IgD-negative memory B cell (primary cell): ENCODE results near the gene TNFSF12. TPM values are rescaled to one million over a fixed set of nuclear protein-coding genes. Genes with fewer than 3 reads are reported as not detected.

ENCODE experiments used
- H3K27ac Mint-ChIP-seq, 3 donors: one replicate each; pipeline ENCODE4 v1.8.0; 2020 to 2022; ENCODE audit warnings: mild to moderate bottlenecking in 3 of 3, mixed read lengths in 3 of 3, moderate library complexity in 1 of 3
- H3K27me3 Mint-ChIP-seq: one replicate; pipeline ENCODE4 v1.8.0; 2021; ENCODE audit warnings: mixed read lengths
- H3K36me3 Mint-ChIP-seq: one replicate; pipeline ENCODE4 v1.8.0; 2020; ENCODE audit warnings: mild to moderate bottlenecking, mixed read lengths
- H3K4me1 Mint-ChIP-seq, 3 donors: one replicate each; pipeline ENCODE4 v1.8.0; 2020 to 2022; ENCODE audit warnings: mixed read lengths in 3 of 3, mild to moderate bottlenecking in 1 of 3
- H3K4me3 Mint-ChIP-seq, 4 donors: one replicate each; pipeline ENCODE4 v1.8.0; 2020 to 2022; ENCODE audit warnings: mild to moderate bottlenecking in 4 of 4, mixed read lengths in 4 of 4, moderate library complexity in 3 of 4
- H3K9me3 Mint-ChIP-seq, 3 donors: one replicate each; pipeline ENCODE4 v1.8.0; 2020 to 2021; ENCODE audit warnings: mixed read lengths in 3 of 3, mild to moderate bottlenecking in 1 of 3
- polyA plus RNA-seq: library from polyadenylated mRNA; unstranded; fragments of 300-500 nt; fragmentation: Illumina TruSeq; gene quantifications from one replicate; pipeline ENCODE4 v1.2.3, GENCODE V29; 2021

Gene TNFSF12
- polyA plus RNA-seq, 1 donor from 2014 or later = 45.1 TPM

DNA sequence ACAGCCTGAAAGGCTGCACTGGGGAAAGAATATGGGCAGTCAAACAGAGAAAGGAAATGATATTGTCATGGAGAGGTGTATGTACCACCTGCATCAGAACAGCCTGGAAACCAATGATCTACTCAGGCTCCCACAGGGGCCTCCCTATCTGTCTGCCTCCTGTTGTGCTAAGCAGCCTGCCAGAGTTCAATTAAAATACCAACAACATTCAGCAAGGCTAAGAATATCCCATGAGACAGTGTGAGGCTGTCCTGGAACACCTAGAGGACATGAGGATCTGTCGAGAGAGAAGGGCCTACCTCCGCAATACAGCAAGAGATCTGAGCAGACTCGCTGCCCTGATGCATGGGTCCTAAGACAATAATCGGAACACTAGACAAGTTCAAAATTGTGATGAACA lies 57.4 kb downstream of the TNFSF12 start:
- Mint-ChIP-seq H3K9me3 (no peaks in the 10 kb centered on the region), H3K4me3 (no peak overlapping the region), H3K36me3 (peaks cover 2% of the 10 kb centered on the region), H3K27ac (no peak overlapping the region), H3K27me3 (no peaks in the 10 kb centered on the region), H3K4me1 (peaks cover 6 to 8% (median 8%) of the 10 kb centered on the region in 3 donors)

Other genes with a start within 250 kb of the TNFSF12 start
- gene EIF5A, start 241.4 kb upstream of the TNFSF12 start, polyA plus RNA-seq = 221 TPM
- 128 TPM for gene GPS2, start 233.7 kb upstream of the TNFSF12 start, polyA plus RNA-seq
- gene NEURL4, start 219.7 kb upstream of the TNFSF12 start, polyA plus RNA-seq = 1.7 TPM
- gene ACAP1, start 212.5 kb upstream of the TNFSF12 start, polyA plus RNA-seq = 251 TPM
- gene KCTD11, start 196.9 kb upstream of the TNFSF12 start, polyA plus RNA-seq = 6.8 TPM
- not detected for gene TMEM95, start 193.9 kb upstream of the TNFSF12 start, polyA plus RNA-seq
- gene TNK1, start 168.0 kb upstream of the TNFSF12 start, polyA plus RNA-seq = 4.4 TPM
- 113 TPM for gene PLSCR3, start 154.5 kb upstream of the TNFSF12 start, polyA plus RNA-seq
- 84.7 TPM for gene TMEM256, start 145.0 kb upstream of the TNFSF12 start, polyA plus RNA-seq
- not detected for gene NLGN2, start 141.2 kb upstream of the TNFSF12 start, polyA plus RNA-seq
- not detected for gene SPEM1, start 128.7 kb upstream of the TNFSF12 start, polyA plus RNA-seq
- gene SPEM2, start 123.4 kb upstream of the TNFSF12 start, polyA plus RNA-seq = not detected
- gene SPEM3, start 120.2 kb upstream of the TNFSF12 start, polyA plus RNA-seq = not detected
- gene TMEM102, start 113.6 kb upstream of the TNFSF12 start, polyA plus RNA-seq = 25.5 TPM
- gene FGF11, start 109.5 kb upstream of the TNFSF12 start, polyA plus RNA-seq = not detected
- 13.8 TPM for gene CHRNB1, start 104.0 kb upstream of the TNFSF12 start, polyA plus RNA-seq
- gene ZBTB4, start 69.4 kb upstream of the TNFSF12 start, polyA plus RNA-seq = 15.9 TPM
- not detected for gene SLC35G6, start 67.6 kb upstream of the TNFSF12 start, polyA plus RNA-seq
- 55.7 TPM for gene POLR2A, start 64.7 kb upstream of the TNFSF12 start, polyA plus RNA-seq
- 5.1 TPM for gene TNFSF13, start 9.7 kb downstream of the TNFSF12 start, polyA plus RNA-seq
- 19.0 TPM for gene SENP3, start 12.9 kb downstream of the TNFSF12 start, polyA plus RNA-seq
- 26.9 TPM for gene CD68, start 30.6 kb downstream of the TNFSF12 start, polyA plus RNA-seq
- gene MPDU1, start 34.8 kb downstream of the TNFSF12 start, polyA plus RNA-seq = 37.9 TPM
- gene SOX15, start 41.0 kb downstream of the TNFSF12 start, polyA plus RNA-seq = not detected
- 20.0 TPM for gene FXR2, start 65.8 kb downstream of the TNFSF12 start, polyA plus RNA-seq
- 37.7 TPM for gene SAT2, start 78.8 kb downstream of the TNFSF12 start, polyA plus RNA-seq
- gene SHBG, start 81.1 kb downstream of the TNFSF12 start, polyA plus RNA-seq = not detected
- not detected for gene ATP1B2, start 101.9 kb downstream of the TNFSF12 start, polyA plus RNA-seq
- gene TP53, start 138.4 kb downstream of the TNFSF12 start, polyA plus RNA-seq = 55.0 TPM
- gene WRAP53, start 139.4 kb downstream of the TNFSF12 start, polyA plus RNA-seq = 15.3 TPM
- gene EFNB3, start 156.1 kb downstream of the TNFSF12 start, polyA plus RNA-seq = not detected
- gene DNAH2, start 168.7 kb downstream of the TNFSF12 start, polyA plus RNA-seq = not detected